KMS-11 (cell line): ENCODE data around the gene PRR4.

Source experiments
- H2AFZ ChIP-seq: fragments of 200-600 bp; sonication (generic); 2 replicates; pipeline ENCODE4 v1.6.1; 2016; ENCODE audit warnings: antibody characterized with exemption, mixed run types, low read depth
- H3K27ac ChIP-seq: fragments of 200-600 bp; sonication (generic); 2 replicates; pipeline ENCODE4 v1.6.1; 2016; ENCODE audit warnings: mild to moderate bottlenecking, mixed run types
- H3K27me3 ChIP-seq: fragments of 200-600 bp; sonication (generic); 2 replicates; pipeline ENCODE4 v1.6.1; 2017; ENCODE audit warnings: mild to moderate bottlenecking, low read depth, mixed run types, moderate library complexity; ENCODE audit not compliant: insufficient read depth
- H3K36me3 ChIP-seq: fragments of 200-600 bp; sonication (generic); 2 replicates; pipeline ENCODE4 v1.6.1; 2017; ENCODE audit warnings: mild to moderate bottlenecking, mixed run types; ENCODE audit not compliant: insufficient read depth
- H3K4me1 ChIP-seq: fragments of 200-600 bp; sonication (generic); 2 replicates; pipeline ENCODE4 v1.6.1; 2016; ENCODE audit warnings: mild to moderate bottlenecking, low read depth, mixed run types; ENCODE audit not compliant: poor library complexity, severe bottlenecking
- H3K4me2 ChIP-seq: fragments of 200-600 bp; sonication (generic); 2 replicates; pipeline ENCODE4 v1.7.0; 2016; ENCODE audit warnings: mild to moderate bottlenecking, mixed run types
- H3K4me3 ChIP-seq: fragments of 200-600 bp; sonication (generic); IDR thresholded peaks from 2 replicates; pipeline ENCODE4 v1.6.1; 2017; ENCODE audit warnings: low read depth, low read length, mixed read lengths; ENCODE audit not compliant: insufficient read depth
- H3K79me2 ChIP-seq: fragments of 200-600 bp; sonication (generic); 2 replicates; pipeline ENCODE4 v1.6.1; 2016; ENCODE audit warnings: low read depth, mixed run types; ENCODE audit not compliant: insufficient read depth
- H3K9ac ChIP-seq: fragments of 200-600 bp; sonication (generic); 2 replicates; pipeline ENCODE4 v1.6.1; 2016; ENCODE audit warnings: mild to moderate bottlenecking, mixed run types
- H4K20me1 ChIP-seq: fragments of 200-600 bp; sonication (generic); 2 replicates; pipeline ENCODE4 v1.6.1; 2016; ENCODE audit warnings: mild to moderate bottlenecking, mixed run types; ENCODE audit not compliant: insufficient read depth
- TF ChIP-seq, protein P1 (sequence below): fragments of 200-600 bp; sonication (generic); conservative IDR thresholded peaks from 2 replicates; pipeline ENCODE4 v1.6.1; 2017; ENCODE audit warnings: low read depth, mild to moderate bottlenecking, antibody characterized with exemption, low read length, moderate library complexity, mixed read lengths

The PRR4 gene

DNA sequence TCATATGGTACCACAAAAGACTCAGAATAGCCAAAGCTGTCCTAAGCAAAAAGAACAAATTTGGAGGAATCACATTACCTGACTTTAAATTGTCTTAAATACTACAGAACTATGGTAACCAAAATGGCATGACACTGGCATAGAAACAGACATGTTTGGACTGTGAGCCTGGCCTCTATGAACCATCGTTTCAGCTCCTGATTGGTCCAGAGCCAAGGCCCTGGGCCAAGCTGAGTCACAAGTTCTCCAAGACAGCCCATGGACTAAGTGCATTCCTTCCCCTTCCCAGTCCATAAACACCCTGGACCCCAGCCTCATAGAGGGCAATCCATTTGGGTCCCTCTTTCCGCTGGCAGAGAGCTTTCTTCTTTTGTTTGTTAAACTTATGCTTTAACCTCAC is 12.1 kb upstream of the PRR4 start:
- Histone ChIP-seq H2AFZ (no peak overlapping the region), H4K20me1 (no peaks in the 10 kb centered on the region), H3K4me3 (no peak overlapping the region), H3K4me2 (no peak overlapping the region), H3K79me2 (no peaks in the 10 kb centered on the region), H3K27me3 (no peaks in the 10 kb centered on the region), H3K4me1 (no peaks in the 10 kb centered on the region), H3K36me3 (no peaks in the 10 kb centered on the region), H3K27ac (no peak overlapping the region), H3K9ac (no peak overlapping the region)
- TF ChIP-seq, protein P1, sequence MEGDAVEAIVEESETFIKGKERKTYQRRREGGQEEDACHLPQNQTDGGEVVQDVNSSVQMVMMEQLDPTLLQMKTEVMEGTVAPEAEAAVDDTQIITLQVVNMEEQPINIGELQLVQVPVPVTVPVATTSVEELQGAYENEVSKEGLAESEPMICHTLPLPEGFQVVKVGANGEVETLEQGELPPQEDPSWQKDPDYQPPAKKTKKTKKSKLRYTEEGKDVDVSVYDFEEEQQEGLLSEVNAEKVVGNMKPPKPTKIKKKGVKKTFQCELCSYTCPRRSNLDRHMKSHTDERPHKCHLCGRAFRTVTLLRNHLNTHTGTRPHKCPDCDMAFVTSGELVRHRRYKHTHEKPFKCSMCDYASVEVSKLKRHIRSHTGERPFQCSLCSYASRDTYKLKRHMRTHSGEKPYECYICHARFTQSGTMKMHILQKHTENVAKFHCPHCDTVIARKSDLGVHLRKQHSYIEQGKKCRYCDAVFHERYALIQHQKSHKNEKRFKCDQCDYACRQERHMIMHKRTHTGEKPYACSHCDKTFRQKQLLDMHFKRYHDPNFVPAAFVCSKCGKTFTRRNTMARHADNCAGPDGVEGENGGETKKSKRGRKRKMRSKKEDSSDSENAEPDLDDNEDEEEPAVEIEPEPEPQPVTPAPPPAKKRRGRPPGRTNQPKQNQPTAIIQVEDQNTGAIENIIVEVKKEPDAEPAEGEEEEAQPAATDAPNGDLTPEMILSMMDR: no peak

DNA sequence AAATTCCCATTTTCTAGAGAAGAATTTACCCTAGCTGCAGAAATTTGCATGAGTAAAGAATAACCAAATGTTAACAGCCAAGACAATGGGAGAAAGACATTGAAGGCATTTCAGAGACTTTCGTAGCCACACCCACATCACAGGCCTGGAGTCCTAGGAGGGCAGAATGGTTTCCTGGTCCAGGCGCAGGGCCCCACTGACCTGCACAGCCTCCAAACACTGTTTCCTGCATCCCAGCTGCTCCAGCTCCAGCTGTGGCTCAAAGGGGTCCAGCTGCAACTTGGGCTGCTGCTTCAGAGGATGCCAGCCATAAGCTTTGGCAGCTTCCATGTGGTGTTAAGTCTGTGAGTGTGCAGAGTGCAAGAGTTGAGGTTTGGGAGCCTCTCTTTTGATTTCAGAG is 6.5 kb upstream of the PRR4 start:
- TF ChIP-seq, protein P1: no peak
- Histone ChIP-seq H3K4me3 (no peak overlapping the region), H2AFZ (no peak overlapping the region)

DNA sequence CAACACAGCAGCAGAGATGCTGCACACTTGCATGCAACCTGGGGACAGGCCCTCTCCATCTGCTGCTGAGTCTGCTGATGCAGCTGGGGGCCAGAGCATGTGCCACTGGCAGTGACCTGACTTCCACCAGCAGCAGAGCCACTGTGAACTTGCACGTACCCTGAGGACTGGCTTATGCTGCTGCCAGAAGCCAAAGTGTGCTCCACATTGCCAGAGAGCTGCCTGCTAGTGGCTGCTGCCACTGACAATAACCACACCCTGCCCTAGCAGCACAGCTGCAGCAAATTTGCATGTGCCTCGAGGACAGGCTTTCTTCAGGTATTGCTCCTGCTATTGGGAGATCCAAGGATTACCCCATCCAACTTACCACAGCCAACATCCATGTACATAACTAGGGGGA is 4.5 kb upstream of the PRR4 start:
- Histone ChIP-seq H3K4me3 (no peak overlapping the region), H3K27me3 (no peaks in the 10 kb centered on the region), H3K79me2 (no peaks in the 10 kb centered on the region), H3K27ac (no peak overlapping the region), H4K20me1 (no peaks in the 10 kb centered on the region), H3K36me3 (no peaks in the 10 kb centered on the region), H2AFZ (no peak overlapping the region), H3K4me1 (no peaks in the 10 kb centered on the region), H3K4me2 (no peak overlapping the region), H3K9ac (no peak overlapping the region)
- TF ChIP-seq, protein P1: no peak

More for the DNA sequence above, 6.5 kb upstream of the PRR4 start:
- no peak overlapping the region for H3K9ac ChIP-seq
- no peak overlapping the region for H3K27ac ChIP-seq
- H4K20me1 ChIP-seq: no peaks in the 10 kb centered on the region
- H3K4me1 ChIP-seq: no peaks in the 10 kb centered on the region
- no peaks in the 10 kb centered on the region for H3K27me3 ChIP-seq
- no peaks in the 10 kb centered on the region for H3K36me3 ChIP-seq
- no peaks in the 10 kb centered on the region for H3K79me2 ChIP-seq
- H3K4me2 ChIP-seq: no peak overlapping the region

DNA sequence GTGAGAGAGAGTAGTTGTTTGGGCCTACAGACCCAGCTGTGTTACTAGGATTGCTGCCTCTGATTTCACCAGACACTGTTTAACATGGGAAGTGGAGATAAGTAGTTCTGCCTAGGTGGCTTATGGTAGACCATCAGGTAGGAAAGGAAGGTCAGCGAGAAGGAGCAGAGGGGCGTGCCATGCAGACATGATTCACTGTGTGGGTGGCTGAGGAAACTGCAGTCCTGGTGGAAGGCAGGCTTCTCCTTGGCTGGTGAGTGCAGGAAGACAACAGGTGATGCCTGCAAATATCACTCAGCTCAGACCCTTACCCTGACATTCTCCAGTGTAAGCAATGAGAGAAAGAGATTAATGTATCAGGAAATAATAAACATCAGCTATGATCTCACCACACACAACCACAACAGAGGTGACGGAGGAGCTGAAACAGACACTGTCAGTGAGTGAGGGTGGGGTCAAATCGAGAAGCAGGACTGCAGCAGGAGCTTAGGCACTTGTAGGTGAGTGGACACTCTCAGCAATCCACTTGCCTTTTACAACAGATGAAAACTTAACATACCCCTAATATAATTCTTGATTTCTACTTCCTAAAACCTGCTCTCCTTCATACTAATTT is 2.1 kb upstream of the PRR4 start:
- Histone ChIP-seq H3K27me3 (no peaks in the 10 kb centered on the region), H3K9ac (no peak overlapping the region), H3K36me3 (no peaks in the 10 kb centered on the region), H3K27ac (no peak overlapping the region), H2AFZ (no peak overlapping the region), H3K4me2 (no peak overlapping the region), H3K4me1 (no peaks in the 10 kb centered on the region), H4K20me1 (no peaks in the 10 kb centered on the region), H3K79me2 (no peaks in the 10 kb centered on the region), H3K4me3 (no peak overlapping the region)
- TF ChIP-seq, protein P1: no peak
